8988T (cell line): ENCODE measurements around the gene ZNF729.
"Not testable (repeated sequence)": the region's sequence is repeated elsewhere in the genome, so short reads cannot be mapped to it uniquely, and the experiment has no call there.

Experiments used
- DNase-seq: peaks from one replicate; pipeline ENCODE4 v3.0.0; 2011

ZNF729 gene

GRCh38 chr19:22286151-22286810 is at the start of gene ZNF729:
Gene ZNF729 (plus strand): TSS chr19:22286441. CDS start chr19:22286526, 85 bp downstream.
- no peak for DNase-seq

- DNase-seq = no peak
Measured at GRCh38 chr19:22256856-22257255, 29.4 kb upstream of the ZNF729 start.

- DNase-seq = no peak
Measured at GRCh38 chr19:22257381-22257780, 28.9 kb upstream of the ZNF729 start.

GRCh38 chr19:22257916-22258315 is 28.3 kb upstream of the ZNF729 start:
- DNase-seq = no peak

GRCh38 chr19:22260499-22260898 is 25.7 kb upstream of the ZNF729 start:
- no peak for DNase-seq

GRCh38 chr19:22261596-22261995 is 24.6 kb upstream of the ZNF729 start:
- no peak for DNase-seq

GRCh38 chr19:22263121-22263520 is 23.1 kb upstream of the ZNF729 start:
- DNase-seq = no peak

- not testable (repeated sequence) for DNase-seq
Measured at GRCh38 chr19:22321554-22321953, 35.3 kb downstream of the ZNF729 start.

GRCh38 chr19:22326219-22326618 is 40.0 kb downstream of the ZNF729 start:
- no peak for DNase-seq

- DNase-seq = no peak
Measured at GRCh38 chr19:22327321-22327720, 41.1 kb downstream of the ZNF729 start.

GRCh38 chr19:22331521-22331920 is 45.3 kb downstream of the ZNF729 start:
- no peak for DNase-seq

GRCh38 chr19:22332924-22333323 is 46.7 kb downstream of the ZNF729 start:
- DNase-seq = no peak

GRCh38 chr19:22335716-22336115 is 49.5 kb downstream of the ZNF729 start:
- DNase-seq = no peak

GRCh38 chr19:22354665-22355064 is 68.4 kb downstream of the ZNF729 start:
- no peak for DNase-seq
